ENCODE data around the gene JOSD2.
A peak's percentile ranks its signal among the peaks of the same experiment; 100 is the strongest.

Gene JOSD2

GRCh38 chr19:50512999-50513745 lies 2.2 kb upstream of the JOSD2 start:
- no peak for DNase-seq

- peak; percentile 35 for DNase-seq
Measured at GRCh38 chr19:50512112-50512998, 1.4 kb upstream of the JOSD2 start.

- DNase-seq = no peak
Measured at GRCh38 chr19:50510700-50511068, 307 bp downstream of the JOSD2 start.

GRCh38 chr19:50510121-50510670 lies 795 bp downstream of the JOSD2 start:
- DNase-seq = peak; percentile 55

- no peak for DNase-seq
Measured at GRCh38 chr19:50509366-50509765, 1.6 kb downstream of the JOSD2 start.

- no peak for DNase-seq
Measured at GRCh38 chr19:50508843-50509190, 2.2 kb downstream of the JOSD2 start.

- DNase-seq = no peak
Measured at GRCh38 chr19:50507376-50507775, 3.6 kb downstream of the JOSD2 start.

- no peak for DNase-seq
Measured at GRCh38 chr19:50506700-50507099, 4.3 kb downstream of the JOSD2 start.

- no peak for DNase-seq
Measured at GRCh38 chr19:50505856-50506611, 5.0 kb downstream of the JOSD2 start.

GRCh38 chr19:50501568-50502475 lies 9.2 kb downstream of the JOSD2 start:
- no peak for DNase-seq

GRCh38 chr19:50501186-50501567 lies 9.8 kb downstream of the JOSD2 start:
- no peak for DNase-seq

GRCh38 chr19:50500753-50501151 lies 10.2 kb downstream of the JOSD2 start:
- no peak for DNase-seq

GRCh38 chr19:50500060-50500752 lies 10.8 kb downstream of the JOSD2 start:
- DNase-seq = peak; percentile 70

GRCh38 chr19:50498219-50499056 lies 12.6 kb downstream of the JOSD2 start:
- no peak for DNase-seq

- peak; percentile 37 for DNase-seq
Measured at GRCh38 chr19:50497022-50497405, 14.0 kb downstream of the JOSD2 start.

- peak; percentile 62 for DNase-seq
Measured at GRCh38 chr19:50496189-50497021, 14.6 kb downstream of the JOSD2 start.

GRCh38 chr19:50495020-50495531 lies 15.9 kb downstream of the JOSD2 start:
- DNase-seq = no peak

- no peak for DNase-seq
Measured at GRCh38 chr19:50494186-50495019, 16.6 kb downstream of the JOSD2 start.
